ENCODE results near the gene PRPSAP2.

Gene PRPSAP2

DNA sequence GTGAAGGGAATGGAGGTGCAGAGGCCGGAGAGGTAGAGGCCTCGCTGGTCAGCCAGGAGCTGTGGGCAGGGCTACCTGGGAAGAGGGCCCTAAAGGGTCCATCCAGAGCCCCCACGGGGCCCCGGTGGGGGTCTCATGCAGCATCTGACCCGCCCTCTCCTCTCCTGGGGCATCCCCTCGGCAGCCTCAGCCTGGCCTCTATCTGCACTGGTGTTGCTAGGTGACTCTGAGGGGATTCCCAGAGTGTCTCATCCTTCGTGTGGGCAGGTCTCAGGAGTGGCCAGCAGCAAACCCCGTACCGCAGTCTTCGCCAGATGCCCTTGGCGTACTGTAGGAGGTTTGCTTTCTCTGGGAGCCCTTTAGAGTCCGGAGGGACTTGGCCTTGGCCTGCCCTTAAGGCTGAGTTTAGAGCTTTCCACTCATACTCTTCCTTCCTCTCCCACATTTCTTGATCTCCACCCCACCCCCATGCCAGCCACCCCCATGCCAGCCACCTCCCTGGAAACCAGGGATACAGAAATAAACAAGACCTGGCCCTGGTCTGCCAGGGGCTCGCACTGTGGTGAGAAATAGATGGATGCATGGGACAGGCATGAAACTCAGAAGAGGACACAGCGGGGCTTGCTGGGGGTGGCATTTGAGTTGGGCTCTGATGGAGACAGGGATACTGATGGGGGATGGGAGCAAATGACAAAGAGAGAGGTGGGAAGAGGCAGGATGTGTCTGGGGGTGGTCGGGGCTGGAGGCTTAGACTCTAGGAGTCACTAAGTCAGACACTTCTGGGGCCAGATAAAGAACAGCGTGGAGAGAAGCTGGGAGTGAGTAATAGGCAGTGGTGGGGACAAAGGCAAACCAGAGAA is 103.9 kb downstream of the PRPSAP2 start:
- no peak for DNase-seq (ENCODE audit: low read depth in 1 of 2, low spot score in 1 of 2)

DNA sequence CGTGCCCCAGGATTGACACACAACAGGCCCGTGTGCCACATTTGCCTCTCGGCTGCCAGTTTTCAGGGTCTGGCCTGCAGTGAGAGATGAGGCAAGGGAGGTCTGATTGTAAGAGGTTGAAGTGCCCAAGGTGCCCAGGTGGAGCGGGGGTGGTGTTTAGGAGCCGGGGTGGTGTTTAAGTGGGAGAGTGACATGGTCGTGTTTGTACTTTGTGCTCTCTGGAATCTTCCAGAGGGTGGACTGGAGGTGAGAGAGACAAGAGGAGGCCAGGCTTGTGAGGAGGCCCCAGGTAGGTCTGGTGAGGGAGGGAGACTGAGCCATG is 104.5 kb downstream of the PRPSAP2 start:
- DNase-seq (ENCODE audit: low read depth in 1 of 2, low spot score in 1 of 2) = no peak

DNA sequence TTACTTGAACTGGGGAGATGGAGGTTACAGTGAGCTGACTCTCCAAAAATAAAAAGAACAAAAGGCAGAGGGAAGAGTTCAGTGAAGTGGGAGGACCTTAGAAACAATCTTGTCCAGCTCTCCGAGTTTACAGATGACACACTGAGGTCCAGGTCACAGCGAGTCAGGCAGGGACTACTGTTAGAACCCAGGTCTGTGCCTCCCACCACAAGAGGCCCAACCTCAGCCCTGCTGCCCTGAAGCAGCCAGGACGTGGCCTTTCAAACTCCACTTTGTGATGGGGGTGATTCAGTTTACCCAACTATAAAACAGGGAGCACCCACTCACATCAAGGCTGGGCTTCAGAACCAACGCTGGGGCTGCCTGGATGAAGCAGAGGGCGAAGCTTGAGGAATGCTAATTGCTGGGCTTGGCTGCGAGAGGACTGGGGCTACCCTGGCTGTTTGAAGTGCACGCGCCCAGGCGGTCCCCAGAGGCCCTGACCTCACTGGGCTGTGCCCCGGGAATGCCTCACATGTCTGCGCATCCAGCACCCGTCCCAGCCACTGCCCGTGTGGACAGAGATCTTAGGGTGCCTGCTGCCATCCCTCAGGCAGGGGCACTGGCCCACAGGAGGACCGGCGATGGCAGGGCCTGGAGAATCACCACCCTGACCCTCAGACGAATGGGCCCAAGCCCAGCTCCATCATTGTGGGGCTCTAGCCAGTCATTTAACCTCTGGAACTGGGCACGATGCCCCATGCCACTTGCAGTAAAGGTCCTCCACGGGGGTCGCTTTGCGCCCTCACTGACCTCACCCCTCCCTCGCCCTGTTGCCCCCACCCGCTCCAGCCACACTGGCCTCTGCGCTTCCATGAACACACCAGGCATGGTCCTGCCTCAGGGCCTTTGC is 105.4 kb downstream of the PRPSAP2 start:
- DNase-seq (ENCODE audit: low read depth in 1 of 2, low spot score in 1 of 2) = no peak

DNA sequence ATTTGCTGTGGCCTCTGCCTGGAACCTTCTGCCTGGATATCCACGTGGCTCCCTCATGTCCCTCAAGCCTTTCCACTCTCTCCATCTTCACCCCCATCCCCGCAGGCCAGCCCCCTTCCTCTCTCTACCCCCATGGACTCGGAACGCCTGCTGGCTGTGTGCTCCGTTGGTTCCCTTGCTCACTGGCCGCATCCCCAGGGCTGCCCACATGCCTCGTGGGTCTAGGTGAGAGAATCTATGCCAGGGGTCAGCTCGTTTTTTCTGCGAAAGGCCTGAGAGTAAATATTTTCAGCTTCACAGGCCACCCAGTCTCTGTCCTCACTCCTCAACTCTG is 106.1 kb downstream of the PRPSAP2 start:
- no peak for DNase-seq (ENCODE audit: low read depth in 1 of 2, low spot score in 1 of 2)

DNA sequence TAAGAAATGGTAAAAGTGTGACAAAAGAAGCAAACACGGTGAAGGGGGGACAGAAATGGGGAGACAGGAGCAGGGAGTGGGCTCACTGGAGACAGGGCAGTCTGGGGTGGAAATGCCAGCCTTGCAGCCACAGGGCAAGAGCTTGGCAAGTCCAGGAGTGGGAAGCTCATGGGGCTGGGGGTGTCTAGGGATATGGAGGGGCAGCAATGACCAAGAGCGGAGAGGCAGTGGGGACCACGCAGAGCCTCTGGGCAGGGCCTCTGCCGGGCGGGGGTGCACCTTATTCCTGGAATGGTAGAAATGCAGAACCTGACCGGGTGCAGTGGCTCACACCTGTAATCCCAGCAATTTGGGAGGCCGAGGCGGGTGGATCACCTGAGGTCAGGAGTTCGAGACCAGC is 106.6 kb downstream of the PRPSAP2 start:
- DNase-seq (ENCODE audit: low read depth in 1 of 2, low spot score in 1 of 2) = no peak

DNA sequence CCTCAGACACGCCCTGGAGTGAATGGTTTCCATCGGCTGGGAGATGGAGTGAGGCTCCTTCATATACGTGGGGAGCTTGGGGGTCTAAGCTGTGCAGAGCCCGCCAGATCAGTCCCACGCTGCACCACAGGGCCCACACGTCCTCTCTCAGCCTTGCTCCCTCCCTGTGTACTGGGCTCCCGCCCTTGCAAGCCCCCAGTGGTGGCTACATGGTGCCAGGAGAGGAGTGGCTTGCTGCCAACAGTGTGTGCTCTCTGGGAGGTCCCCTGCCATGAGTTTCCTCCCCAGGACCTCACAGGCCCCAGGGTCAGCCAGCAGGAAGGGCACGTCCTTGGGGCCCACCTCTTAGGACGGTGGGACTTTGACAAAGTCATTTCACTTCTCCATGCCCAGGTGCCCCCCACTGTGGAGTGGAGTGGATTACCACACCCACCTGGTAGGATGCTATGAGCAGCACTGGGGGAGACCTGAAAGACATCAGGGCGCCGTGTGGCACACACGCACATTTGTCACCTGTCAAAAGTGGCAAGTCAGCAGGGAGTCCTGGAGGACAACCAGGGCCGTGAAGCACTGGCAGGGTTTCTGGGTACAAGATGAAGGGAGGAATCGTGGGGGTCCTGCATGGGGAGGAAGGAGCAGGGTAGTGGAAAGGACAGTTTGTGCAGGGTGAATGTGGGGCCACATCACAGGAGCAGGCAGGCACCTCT is 107.8 kb downstream of the PRPSAP2 start:
- DNase-seq (ENCODE audit: low read depth in 1 of 2, low spot score in 1 of 2) = no peak

DNA sequence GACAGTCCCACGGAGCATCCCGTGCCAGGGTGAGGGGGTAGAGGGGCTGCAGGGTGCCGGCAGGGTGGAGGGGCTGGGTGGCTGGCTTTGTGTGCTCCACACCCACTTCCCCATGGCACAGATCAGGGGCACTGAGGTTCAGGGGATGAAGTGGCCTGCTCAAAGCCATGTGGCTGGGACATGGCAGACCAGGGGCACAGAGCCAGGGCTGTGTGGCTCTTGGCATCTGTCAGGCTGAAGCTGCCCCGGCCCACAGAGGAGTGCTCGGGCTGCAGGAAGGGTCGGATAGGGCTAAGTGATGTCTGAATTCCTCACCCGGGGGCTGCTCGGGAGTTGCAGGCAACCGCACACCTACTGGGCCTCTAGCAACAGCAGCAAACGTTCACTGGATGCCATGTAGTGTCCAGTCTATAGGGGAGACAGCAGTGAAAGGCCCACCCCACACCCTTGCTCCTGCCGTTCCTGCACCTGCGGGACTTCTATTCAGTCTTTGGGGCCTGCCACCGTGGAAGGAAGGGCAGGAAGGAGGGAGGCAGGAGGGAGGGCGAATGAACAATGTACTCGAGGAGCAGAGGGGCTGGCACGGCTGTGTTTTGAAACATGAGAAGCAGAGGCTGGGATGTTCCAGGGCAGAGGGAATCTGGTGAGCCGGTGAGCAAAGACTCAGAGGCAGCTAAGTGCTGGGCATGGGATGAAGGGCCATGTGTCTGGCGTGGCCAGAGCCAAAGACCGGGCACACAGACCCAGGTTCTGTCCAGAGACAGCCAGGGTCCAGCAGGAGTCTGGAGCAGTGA is 109.1 kb downstream of the PRPSAP2 start:
- DNase-seq (ENCODE audit: low read depth in 1 of 2, low spot score in 1 of 2) = no peak

DNA sequence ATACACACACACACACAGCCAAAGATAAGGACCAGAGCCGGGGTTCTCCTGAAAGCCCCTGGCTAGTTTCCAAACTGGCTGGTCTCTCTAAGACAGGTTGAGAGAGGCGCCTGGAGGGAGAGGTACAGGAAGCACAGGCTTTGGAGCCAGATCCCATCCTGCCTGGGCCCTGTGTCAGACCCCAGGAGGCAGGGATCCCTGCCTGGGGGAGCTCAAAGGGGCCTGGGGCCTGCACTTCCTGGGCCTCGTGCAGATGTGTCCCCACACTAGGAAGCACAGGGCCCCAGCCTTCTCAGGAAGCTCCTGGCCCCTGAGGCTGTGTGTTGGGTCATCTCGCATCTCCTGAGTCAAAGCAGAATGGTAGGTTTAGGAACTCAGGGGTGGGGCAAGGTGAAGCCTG is 110.0 kb downstream of the PRPSAP2 start:
- DNase-seq (ENCODE audit: low read depth in 1 of 2, low spot score in 1 of 2) = no peak

DNA sequence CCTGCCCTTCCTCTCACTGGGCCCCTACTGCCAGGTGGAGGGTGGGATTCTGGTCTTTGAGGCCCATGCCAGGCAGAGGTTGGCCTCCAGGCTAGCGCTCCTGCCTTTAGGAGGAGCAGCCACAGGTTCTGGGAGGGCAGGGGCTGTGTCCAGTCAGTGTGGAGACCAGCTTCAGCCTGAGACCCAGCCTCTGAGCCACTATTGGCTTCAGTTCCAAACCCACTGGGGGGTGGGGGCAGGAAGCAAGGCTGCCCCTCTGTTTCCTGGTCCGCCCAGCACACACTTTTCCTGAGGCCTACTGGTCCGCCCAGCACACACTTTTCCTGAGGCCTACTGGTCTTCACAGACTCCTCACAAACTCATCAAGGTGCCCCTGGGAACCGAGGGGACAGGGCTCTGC is 110.4 kb downstream of the PRPSAP2 start:
- DNase-seq (ENCODE audit: low read depth in 1 of 2, low spot score in 1 of 2) = no peak

DNA sequence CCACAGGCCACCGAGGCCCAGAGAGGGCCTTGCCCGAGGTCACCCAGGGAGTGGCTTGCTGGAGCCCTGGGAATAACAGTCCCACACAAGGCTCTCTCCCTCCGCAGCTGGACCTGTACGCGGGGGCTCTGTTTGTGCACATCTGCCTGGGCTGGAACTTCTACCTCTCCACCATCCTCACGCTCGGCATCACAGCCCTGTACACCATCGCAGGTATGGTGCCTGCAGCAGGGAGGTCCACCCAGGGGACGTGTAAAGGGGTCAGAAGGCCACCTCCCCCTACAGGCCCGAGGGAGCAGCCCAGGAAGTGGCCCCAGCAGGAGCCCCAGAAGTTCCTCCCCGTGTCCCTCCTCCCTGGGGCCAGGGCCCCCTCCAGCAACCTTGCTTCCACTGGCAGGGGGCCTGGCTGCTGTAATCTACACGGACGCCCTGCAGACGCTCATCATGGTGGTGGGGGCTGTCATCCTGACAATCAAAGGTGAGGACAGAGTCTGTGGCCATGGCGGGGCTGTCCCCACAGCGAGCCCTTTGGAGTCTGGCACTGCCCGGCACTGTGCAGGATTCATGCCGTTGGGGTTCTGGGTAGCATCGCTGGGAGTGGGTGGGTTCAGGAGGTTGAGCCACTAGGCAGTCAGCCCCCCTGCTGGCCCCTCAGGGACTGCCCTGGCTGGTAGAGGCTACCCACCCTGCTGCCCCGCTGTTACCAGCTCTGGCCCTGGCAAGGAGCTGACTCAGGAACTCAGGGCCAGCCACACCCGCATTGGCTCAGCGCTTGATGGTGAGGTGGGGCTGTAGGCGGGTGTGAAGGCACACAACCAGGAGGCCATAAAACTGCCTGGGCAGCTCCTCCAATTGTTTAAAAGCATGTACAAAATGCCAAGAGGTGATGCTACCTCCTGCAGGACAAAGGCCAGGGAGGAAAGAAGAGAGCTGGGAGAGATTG is 111.3 kb downstream of the PRPSAP2 start:
- no peak for DNase-seq (ENCODE audit: low read depth in 1 of 2, low spot score in 1 of 2)

DNA sequence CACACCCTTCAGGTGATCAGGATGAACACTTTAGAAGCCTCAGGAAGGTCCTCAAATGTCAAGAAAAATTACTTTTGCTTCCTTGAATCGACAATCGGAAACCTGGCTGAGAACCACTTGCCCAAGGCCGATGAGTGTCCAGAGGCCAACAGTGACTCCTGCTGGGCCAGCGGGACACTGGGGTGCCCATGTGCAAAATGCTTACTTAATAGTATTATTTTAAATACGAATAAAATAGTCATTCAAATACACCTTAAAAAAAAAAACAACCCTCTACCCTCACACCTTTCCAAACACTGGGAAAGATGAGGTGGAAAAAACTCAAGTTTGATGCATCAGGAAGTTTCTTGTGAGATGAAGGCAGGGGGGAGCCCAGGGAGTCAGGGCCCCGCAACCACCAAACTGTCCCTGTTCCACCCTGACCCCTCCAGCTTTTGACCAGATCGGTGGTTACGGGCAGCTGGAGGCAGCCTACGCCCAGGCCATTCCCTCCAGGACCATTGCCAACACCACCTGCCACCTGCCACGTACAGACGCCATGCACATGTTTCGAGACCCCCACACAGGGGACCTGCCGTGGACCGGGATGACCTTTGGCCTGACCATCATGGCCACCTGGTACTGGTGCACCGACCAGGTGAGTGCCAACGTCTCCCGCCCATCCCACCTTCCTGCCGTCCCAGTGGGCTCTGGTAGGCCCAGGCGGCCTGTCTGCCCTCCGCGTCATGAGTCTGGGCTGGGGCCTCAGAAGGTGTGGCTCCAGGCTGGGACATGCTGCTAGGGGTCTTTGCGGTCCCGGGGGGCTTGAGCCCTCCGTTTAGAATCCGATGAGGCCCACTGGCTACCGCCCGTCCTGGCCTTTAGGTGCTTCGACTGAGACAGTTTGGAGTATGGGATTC is 112.9 kb downstream of the PRPSAP2 start:
- DNase-seq (ENCODE audit: low read depth in 1 of 2, low spot score in 1 of 2) = no peak

DNA sequence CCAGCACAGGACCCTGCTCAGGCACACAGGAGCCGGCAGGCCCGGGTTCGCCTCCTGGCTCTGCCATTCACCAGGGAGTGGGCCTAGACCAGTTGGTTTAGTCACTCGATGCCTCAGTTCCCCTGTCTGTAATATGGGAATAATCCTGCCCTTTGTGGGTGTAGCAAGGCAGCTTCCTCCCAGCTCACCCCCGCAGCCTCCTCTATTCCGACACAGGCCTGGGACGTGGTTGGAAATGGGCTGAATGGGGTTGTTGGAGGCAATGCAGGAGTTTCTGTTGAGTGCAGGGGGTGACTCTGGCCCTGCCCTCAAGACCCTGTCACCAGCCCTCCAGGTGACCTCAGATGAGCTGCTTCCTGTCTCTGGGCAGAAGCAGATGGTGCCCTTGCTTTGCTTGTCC is 113.9 kb downstream of the PRPSAP2 start:
- DNase-seq (ENCODE audit: low read depth in 1 of 2, low spot score in 1 of 2) = no peak

DNA sequence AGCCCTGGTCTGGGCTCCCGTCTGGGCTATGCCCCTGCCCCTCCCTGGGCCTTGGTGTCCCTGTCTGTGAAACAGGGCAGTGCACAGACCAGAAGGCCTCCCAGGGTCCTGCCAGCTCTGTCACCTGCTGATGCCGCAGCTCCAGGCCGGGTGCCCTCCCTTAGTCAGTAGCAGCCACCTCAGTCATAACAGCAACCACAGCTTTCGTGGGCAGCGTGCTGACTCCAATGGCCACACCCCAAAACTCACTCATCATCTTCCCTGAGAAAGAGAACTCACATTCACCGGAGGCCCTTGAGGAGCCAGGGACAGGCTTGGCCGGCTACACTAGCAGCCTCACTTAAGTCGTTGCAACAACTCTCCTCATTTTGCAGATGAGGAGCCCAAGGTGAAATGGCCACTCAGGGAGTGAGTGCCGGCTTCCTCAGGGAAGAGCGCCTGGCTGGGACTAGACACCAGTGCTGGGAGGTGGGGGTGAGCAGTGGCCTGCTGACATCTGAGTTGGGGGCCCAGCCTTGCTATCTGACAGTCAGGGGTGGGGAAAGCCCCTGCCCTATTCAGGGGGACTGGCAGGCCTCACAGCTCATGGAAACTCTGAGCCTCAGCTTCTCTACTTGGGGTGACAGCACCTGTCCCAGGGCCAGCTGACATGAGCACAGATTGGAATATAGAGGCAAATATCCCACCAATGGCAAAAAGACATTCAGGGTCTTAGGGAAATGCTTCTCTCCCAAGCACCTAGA is 116.6 kb downstream of the PRPSAP2 start:
- no peak for DNase-seq (ENCODE audit: low read depth in 1 of 2, low spot score in 1 of 2)

DNA sequence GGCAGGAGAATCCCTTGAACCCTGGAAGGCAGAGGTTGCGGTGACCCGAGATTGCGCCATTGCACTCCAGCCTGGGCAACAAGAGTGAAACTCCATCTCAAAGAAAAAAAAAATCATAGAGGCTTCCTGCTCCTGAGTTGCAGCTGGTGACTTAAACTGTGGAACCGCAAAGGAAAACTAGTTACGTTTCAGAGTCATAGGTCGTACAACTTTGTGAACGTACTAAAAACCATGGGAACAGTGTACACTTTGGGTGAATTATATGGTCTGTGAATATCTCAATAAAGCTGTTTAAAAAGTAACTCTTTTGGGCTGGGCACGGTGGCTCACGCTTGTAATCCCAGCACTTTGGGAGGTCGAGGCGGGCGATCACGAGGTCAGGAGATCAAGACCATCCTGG is 117.7 kb downstream of the PRPSAP2 start:
- DNase-seq (ENCODE audit: low read depth in 1 of 2, low spot score in 1 of 2) = no peak

DNA sequence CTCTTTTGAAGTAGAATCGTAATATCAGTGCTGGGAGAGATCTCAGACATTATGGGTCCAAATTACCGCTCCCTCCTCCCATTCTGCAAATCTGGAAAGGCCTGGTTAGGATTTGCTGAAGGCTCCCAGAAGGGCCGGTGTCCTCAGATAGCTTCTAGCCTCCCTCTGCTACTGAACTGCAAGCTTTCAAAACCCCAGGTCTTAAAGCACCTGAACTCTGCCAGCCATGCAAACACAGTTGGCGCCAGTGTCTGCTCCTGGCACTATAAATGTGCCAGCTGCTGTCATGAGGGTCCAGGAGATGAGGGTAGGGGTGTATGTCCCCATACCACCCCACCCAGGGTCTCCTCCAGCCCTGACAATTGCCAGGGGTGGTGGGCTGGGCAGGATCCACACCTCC is 118.3 kb downstream of the PRPSAP2 start:
- DNase-seq (ENCODE audit: low read depth in 1 of 2, low spot score in 1 of 2) = no peak

DNA sequence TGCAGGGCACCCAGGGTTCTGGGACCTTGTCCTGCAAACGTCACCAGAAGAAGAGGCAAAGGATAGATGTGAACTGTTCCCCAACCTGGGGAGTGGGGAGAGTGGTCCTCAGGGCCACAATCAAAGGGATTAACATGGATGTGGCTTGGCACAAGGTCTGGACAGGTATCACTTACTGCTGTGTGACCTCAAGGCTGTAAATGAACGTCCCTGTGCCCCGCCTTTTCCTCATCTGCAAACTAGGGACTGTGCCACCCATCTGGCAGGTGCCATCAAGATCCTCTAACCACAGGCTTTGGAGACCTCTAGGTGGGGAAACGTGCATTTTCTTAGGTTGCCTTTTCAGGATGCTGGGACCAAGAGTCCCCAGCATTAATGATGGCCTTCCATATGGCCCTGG is 119.1 kb downstream of the PRPSAP2 start:
- DNase-seq (ENCODE audit: low read depth in 1 of 2, low spot score in 1 of 2) = no peak

DNA sequence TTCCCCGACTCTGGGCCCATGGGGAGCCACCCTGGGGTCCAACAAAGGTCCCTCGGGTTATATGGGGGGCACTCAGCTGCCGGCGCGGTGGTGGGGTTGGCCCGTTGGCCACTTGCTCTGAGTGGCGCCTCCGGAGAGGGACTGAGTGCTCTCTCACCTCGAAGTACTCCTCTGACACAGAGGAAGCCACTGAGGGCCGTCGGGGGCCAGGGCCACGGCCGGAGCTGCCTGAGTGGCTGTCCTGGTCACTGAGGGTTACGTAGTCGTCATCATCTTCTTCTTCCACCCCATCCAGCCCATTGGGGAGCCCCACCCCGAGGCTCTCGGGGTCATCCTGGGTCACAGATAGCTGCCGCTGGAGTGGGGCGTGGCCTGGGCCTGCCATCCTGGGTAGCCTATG is 119.7 kb downstream of the PRPSAP2 start:
- DNase-seq (ENCODE audit: low read depth in 1 of 2, low spot score in 1 of 2) = no peak

DNA sequence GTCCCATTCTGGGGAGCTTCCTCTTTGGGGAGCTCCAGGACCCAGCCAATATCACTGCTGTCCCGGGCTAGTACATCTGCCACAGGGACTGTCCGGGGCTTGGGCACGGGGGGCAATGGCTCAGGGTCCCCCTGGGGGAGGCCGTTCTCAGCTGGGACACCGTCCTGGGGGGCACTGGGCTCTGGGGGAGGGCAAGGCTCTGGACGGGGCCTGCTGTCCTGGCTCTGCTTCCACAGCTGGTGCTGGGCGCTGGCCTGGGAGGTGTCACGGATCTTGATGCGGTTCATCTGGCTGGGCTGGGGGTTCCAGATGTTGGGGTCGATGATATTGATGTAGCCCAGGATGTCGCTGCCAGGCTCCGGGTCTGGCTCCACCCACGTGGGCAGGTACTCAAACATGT is 120.1 kb downstream of the PRPSAP2 start:
- DNase-seq (ENCODE audit: low read depth in 1 of 2, low spot score in 1 of 2) = no peak
